AG04450 (cell line): ENCODE results near the gene RDM1. TPM values are rescaled to one million over a fixed set of nuclear protein-coding genes. Genes with fewer than 3 reads are reported as not detected.

Experiments
- CTCF ChIA-PET: fragments of 300-600, 350-600 bp; formaldehyde crosslinking; extraction: SDS; loops from one replicate; lab custom pipeline; 2022; ENCODE audit warnings: antibody characterized with exemption, inconsistent platforms; lab: Charles Lee
- POLR2A ChIA-PET: fragments of 350-600 bp; formaldehyde crosslinking; extraction: SDS; loops from one replicate; lab custom pipeline; 2021; ENCODE audit warnings: antibody characterized with exemption, inconsistent platforms; lab: Yijun Ruan, JAX
- DNase-seq: peaks from one replicate; pipeline ENCODE4 v3.0.0-alpha.2; 2011; ENCODE audit warnings: low read depth, low spot score
- H3K27ac ChIP-seq: one replicate; pipeline ENCODE4 v1.5.1; 2012; ENCODE audit warnings: low read depth, low read length, control low read depth
- H3K27me3 ChIP-seq: one replicate; pipeline ENCODE4 v1.6.0; 2012; ENCODE audit warnings: low read length; ENCODE audit not compliant: control insufficient read depth, insufficient read depth
- H3K4me3 ChIP-seq: 2 replicates; pipeline ENCODE4 v1.5.1; 2011; ENCODE audit warnings: mild to moderate bottlenecking, low read depth, low read length, control low read depth
- H3K9me3 ChIP-seq: 2 replicates; pipeline ENCODE4 v1.5.1; 2012; ENCODE audit warnings: low read length; ENCODE audit not compliant: control insufficient read depth, insufficient read depth
- CTCF ChIP-seq: IDR thresholded peaks from 2 replicates; pipeline ENCODE4 v1.5.1; 2011; ENCODE audit warnings: low read depth, low read length, control low read depth, inconsistent platforms
- polyA plus RNA-seq: library from polyadenylated mRNA; depleted of rRNA; stranded (reverse); fragments of >200 nt; gene quantifications from 2 replicates; pipeline ENCODE4 v1.2.3, GENCODE V29; 2011

Gene RDM1
- polyA plus RNA-seq, 1 experiment, result not detected

- no peak overlapping the region for H3K27ac ChIP-seq
- ChIA-PET POLR2A (no interaction called here), CTCF (no interaction called here)
- no peaks in the 10 kb centered on the region for H3K27me3 ChIP-seq
- no peak overlapping the region for H3K4me3 ChIP-seq
- TF ChIP-seq CTCF, result no peak
- H3K9me3 ChIP-seq, result no peaks in the 10 kb centered on the region
- DNase-seq, result no peak
These were observed 34.7 kb upstream of the RDM1 start for GRCh38 chr17:35965272-35965671.

GRCh38 chr17:35963663-35964062, 33.1 kb upstream of the RDM1 start:
- no peak for TF ChIP-seq CTCF
- ChIA-PET CTCF (interaction anchor here (0.7 to 1.1 kb wide), 2 partner anchors 185 to 186 kb away, joined by 3 to 4 read pairs; no protein-coding TSS in a partner anchor), POLR2A (interaction anchor here (0.6 kb wide), 1 partner anchor 137 kb away, joined by 4 read pairs; no protein-coding TSS in a partner anchor)
- no peak overlapping the region for H3K4me3 ChIP-seq
- H3K9me3 ChIP-seq, result no peaks in the 10 kb centered on the region
- H3K27me3 ChIP-seq, result no peaks in the 10 kb centered on the region
- DNase-seq, result no peak
- H3K27ac ChIP-seq, result no peak overlapping the region

- H3K27ac ChIP-seq, result no peak overlapping the region
- CTCF ChIA-PET, result no interaction called here
- POLR2A ChIA-PET, result no interaction called here
- DNase-seq, result no peak
- H3K27me3 ChIP-seq, result no peaks in the 10 kb centered on the region
- no peak overlapping the region for H3K4me3 ChIP-seq
- H3K9me3 ChIP-seq, result no peaks in the 10 kb centered on the region
- TF ChIP-seq CTCF, result no peak
These were observed 23.1 kb upstream of the RDM1 start for GRCh38 chr17:35953720-35954119.

GRCh38 chr17:35949401-35949800, 18.8 kb upstream of the RDM1 start:
- ChIA-PET POLR2A (no interaction called here), CTCF (interaction anchor here (0.9 to 2.0 kb wide), 2 partner anchors 20 to 200 kb away, joined by 3 to 9 read pairs; no protein-coding TSS in a partner anchor)
- TF ChIP-seq CTCF, result no peak
- no peaks in the 10 kb centered on the region for H3K27me3 ChIP-seq
- no peaks in the 10 kb centered on the region for H3K9me3 ChIP-seq
- no peak overlapping the region for H3K27ac ChIP-seq
- no peak overlapping the region for H3K4me3 ChIP-seq
- DNase-seq, result no peak

GRCh38 chr17:35948092-35948491, 17.5 kb upstream of the RDM1 start:
- CTCF ChIA-PET, result interaction anchor here (0.7 to 2.0 kb wide), 5 partner anchors 14 to 201 kb away, joined by 3 to 9 read pairs (median 4); no protein-coding TSS in a partner anchor
- TF ChIP-seq CTCF, result no peak

More at GRCh38 chr17:35948092-35948491, 17.5 kb upstream of the RDM1 start:
- POLR2A ChIA-PET, result interaction anchor here (0.7 kb wide), 1 partner anchor 139 kb away, joined by 3 read pairs; the partner anchor contains the start of gene TAF15
- no peaks in the 10 kb centered on the region for H3K9me3 ChIP-seq
- no peak overlapping the region for H3K4me3 ChIP-seq
- no peaks in the 10 kb centered on the region for H3K27me3 ChIP-seq
- no peak overlapping the region for H3K27ac ChIP-seq
- no peak for DNase-seq
